Transverse colon (tissue), 4 donors: ENCODE data around the gene SCGB2B2. TPM values are rescaled to one million over a fixed set of nuclear protein-coding genes. Genes with fewer than 3 reads are reported as not detected.

Experiments
- DNase-seq: peaks from one replicate; pipeline ENCODE4 v3.0.0-alpha.2; 2019
- H3K27ac ChIP-seq, 4 donors: fragments of 200-600 bp; sonication (generic); 2 replicates each; pipeline ENCODE4 v1.5.1; 2016 to 2018; ENCODE audit warnings: inconsistent platforms in 4 of 4
- H3K27me3 ChIP-seq: fragments of 200-600 bp; sonication (generic); 2 replicates; pipeline ENCODE4 v1.5.1; 2017; ENCODE audit warnings: inconsistent platforms
- H3K36me3 ChIP-seq, 4 donors: fragments of 200-600 bp; sonication (generic); 2 replicates each; pipeline ENCODE4 v1.5.1; 2017 to 2019; ENCODE audit warnings: inconsistent platforms in 4 of 4
- H3K4me1 ChIP-seq, 4 donors: fragments of 200-600 bp; sonication (generic); 2 replicates each; pipeline ENCODE4 v1.5.1; 2017 to 2020; ENCODE audit warnings: inconsistent platforms in 4 of 4
- H3K4me3 ChIP-seq, 4 donors: fragments of 200-600 bp; sonication (generic); 1 replicate in 1 of 4; 2 replicates in 3 of 4; pipeline versions ENCODE4 v1.5.1 to v1.6.1; 2017 to 2019; ENCODE audit warnings: inconsistent platforms in 4 of 4
- H3K9me3 ChIP-seq, 2 donors: fragments of 200-600 bp; sonication (generic); 2 replicates each; pipeline ENCODE4 v1.5.1; 2017 to 2019; ENCODE audit warnings: inconsistent platforms in 2 of 2
- EP300 ChIP-seq: sonication (generic); formaldehyde crosslinking; IDR thresholded peaks from one replicate; pipeline ENCODE4 v1.6.1; 2017; ENCODE audit warnings: antibody characterized with exemption, low read depth
- POLR2A ChIP-seq: fragments of 450-650 bp; IDR thresholded peaks from one replicate; pipeline ENCODE4 v1.6.1; 2016; ENCODE audit warnings: antibody characterized with exemption, mild to moderate bottlenecking, moderate library complexity
- POLR2AphosphoS5 ChIP-seq, 3 donors: sonication (generic); formaldehyde crosslinking; IDR thresholded peaks; one replicate each; pipeline ENCODE4 v1.6.1; 2016; ENCODE audit warnings: antibody characterized with exemption in 3 of 3
- WGBS, 2 donors: methylation state at CpG; one replicate each; pipeline ENCODE4 v1.1.5; 2018; ENCODE audit warnings: low coverage in 1 of 2; 5-methylcytosine and 5-hydroxymethylcytosine counted together
- in situ Hi-C, 4 donors: fragments of 200-750 bp; cut with MboI; loops; one replicate each; pipeline versions ENCODE4 v1.15.0 to v1.15.1; 2017; ENCODE audit warnings: low sequenced_read_pairs in 3 of 4, low pct_ligation_motif_present in 1 of 4, low pct_unique_long_range_greater_than_20kb in 1 of 4
- intact Hi-C: fragments of 100-400 bp; cut with DNase I; formaldehyde crosslinking; loops from one replicate; pipeline ENCODE4 v1.15.1; 2023; ENCODE audit warnings: low total_unique reads
- small RNA-seq, 4 donors: library from RNA; depleted of rRNA; stranded (forward); fragments of <200 nt; gene quantifications; one replicate each; pipeline ENCODE3, GENCODE V24; 2016
- total RNA-seq, 4 donors: library from RNA; depleted of rRNA; stranded (reverse); fragments of >200 nt; gene quantifications; one replicate each; pipeline ENCODE4 v1.1.0, GENCODE V29; 2016
- TF ChIP-seq, protein P1 (sequence below), 5 experiments: fragments of 200-600 bp in 3 of 5; fragments of 450-650 bp in 2 of 5; sonication (generic) in 3 of 5; IDR thresholded peaks; 1 replicate in 2 of 5; 2 replicates in 3 of 5; pipeline ENCODE4 v1.5.1; 2016 to 2017; ENCODE audit warnings: antibody characterized with exemption in 5 of 5, inconsistent platforms in 3 of 5, mild to moderate bottlenecking in 2 of 5, moderate library complexity in 1 of 5

SCGB2B2 gene
- total RNA-seq, 4 donors from 2014 or later: 0.82 to 14.3 (median 1.3) TPM; not detected in 1

GRCh38 chr19:34642241-34642640 lies 34.7 kb downstream of the SCGB2B2 start:
- in situ Hi-C loops: no loop called here
- no peaks in the 10 kb centered on the region for H3K9me3 ChIP-seq
- no peak overlapping the region for H3K4me3 ChIP-seq
- H3K4me1 ChIP-seq: no peaks in the 10 kb centered on the region
- WGBS, 2 donors: 75% methylated on average over 4 of the region's 4 CpGs; no CpG with 5 or more reads in 1 of the 2 donors
- no peaks in the 10 kb centered on the region for H3K36me3 ChIP-seq
- H3K27me3 ChIP-seq: no peaks in the 10 kb centered on the region
- intact Hi-C loops: no loop called here
- DNase-seq: no peak
- TF ChIP-seq POLR2AphosphoS5 (IDR thresholded peaks at IDR 0.05): no peak
- TF ChIP-seq POLR2A: no peak
- TF ChIP-seq, protein P1, sequence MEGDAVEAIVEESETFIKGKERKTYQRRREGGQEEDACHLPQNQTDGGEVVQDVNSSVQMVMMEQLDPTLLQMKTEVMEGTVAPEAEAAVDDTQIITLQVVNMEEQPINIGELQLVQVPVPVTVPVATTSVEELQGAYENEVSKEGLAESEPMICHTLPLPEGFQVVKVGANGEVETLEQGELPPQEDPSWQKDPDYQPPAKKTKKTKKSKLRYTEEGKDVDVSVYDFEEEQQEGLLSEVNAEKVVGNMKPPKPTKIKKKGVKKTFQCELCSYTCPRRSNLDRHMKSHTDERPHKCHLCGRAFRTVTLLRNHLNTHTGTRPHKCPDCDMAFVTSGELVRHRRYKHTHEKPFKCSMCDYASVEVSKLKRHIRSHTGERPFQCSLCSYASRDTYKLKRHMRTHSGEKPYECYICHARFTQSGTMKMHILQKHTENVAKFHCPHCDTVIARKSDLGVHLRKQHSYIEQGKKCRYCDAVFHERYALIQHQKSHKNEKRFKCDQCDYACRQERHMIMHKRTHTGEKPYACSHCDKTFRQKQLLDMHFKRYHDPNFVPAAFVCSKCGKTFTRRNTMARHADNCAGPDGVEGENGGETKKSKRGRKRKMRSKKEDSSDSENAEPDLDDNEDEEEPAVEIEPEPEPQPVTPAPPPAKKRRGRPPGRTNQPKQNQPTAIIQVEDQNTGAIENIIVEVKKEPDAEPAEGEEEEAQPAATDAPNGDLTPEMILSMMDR (IDR thresholded peaks at IDR 0.05): no peak
- no peak for TF ChIP-seq EP300
- H3K27ac ChIP-seq: no peak overlapping the region

DNA sequence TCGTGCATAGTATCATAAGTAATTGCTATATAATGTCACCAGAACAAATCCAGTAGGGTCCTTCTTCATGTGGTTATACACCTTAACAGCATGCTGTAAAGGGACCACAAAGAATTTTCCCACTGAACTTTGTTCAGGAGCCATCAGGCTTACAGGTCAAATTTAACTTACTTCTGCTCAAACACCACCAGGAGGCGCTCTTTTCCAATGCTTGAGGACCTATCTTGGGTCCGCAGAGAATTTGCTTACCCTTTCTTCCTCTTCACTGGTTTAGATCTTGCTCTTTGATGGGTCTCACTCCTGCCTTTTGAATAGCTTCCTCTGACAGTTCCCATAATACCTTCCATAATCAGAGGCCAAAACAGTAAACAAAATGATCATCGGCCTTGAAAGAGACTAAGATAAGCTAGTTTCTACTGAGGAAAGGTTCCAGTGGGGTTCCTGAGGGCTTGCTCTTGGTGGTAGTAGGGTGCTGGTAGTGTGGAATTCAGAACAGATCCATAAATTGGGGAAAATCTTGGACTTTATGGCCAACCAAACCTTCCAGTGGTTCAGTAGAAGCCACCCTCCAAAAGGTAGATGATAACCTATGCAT lies 37.4 kb downstream of the SCGB2B2 start:
- H3K4me3 ChIP-seq: no peak overlapping the region
- TF ChIP-seq, protein P1 (IDR thresholded peaks at IDR 0.05): peak; percentile 70 to 76 (median 74)
- no peak for TF ChIP-seq EP300
- no peaks in the 10 kb centered on the region for H3K36me3 ChIP-seq
- H3K27ac ChIP-seq: no peak overlapping the region
- no peaks in the 10 kb centered on the region for H3K9me3 ChIP-seq
- in situ Hi-C loops: loop anchor here in 3 of 4 donors (5.0 kb wide), 1 partner anchor 73 kb away; no protein-coding TSS in a partner anchor
- H3K4me1 ChIP-seq: no peaks in the 10 kb centered on the region
- no peaks in the 10 kb centered on the region for H3K27me3 ChIP-seq
- intact Hi-C loops: loop anchor here (5.0 kb wide), 1 partner anchor 73 kb away; no protein-coding TSS in a partner anchor
- peak; percentile 40 for DNase-seq
- WGBS, 2 donors: 0 to 21% methylated on average over 3 to 4 of the region's 4 CpGs

- intact Hi-C loops: no loop called here
- Histone ChIP-seq H3K9me3 (peaks cover 0 to 4% of the 10 kb centered on the region in 2 donors), H3K27ac (no peak overlapping the region), H3K36me3 (no peaks in the 10 kb centered on the region), H3K27me3 (no peaks in the 10 kb centered on the region), H3K4me1 (no peaks in the 10 kb centered on the region), H3K4me3 (no peak overlapping the region)
- in situ Hi-C loops: no loop called here
- TF ChIP-seq, protein P1 (IDR thresholded peaks at IDR 0.05): no peak
- TF ChIP-seq EP300 (no peak), POLR2A (no peak), POLR2AphosphoS5 (IDR thresholded peaks at IDR 0.05) (no peak)
- DNase-seq: no peak
- 84% methylated on average over 2 of the region's 2 CpGs; no CpG with 5 or more reads in 1 of the 2 donors for WGBS, 2 donors
These were observed 43.2 kb downstream of the SCGB2B2 start for GRCh38 chr19:34633802-34634201.

Small RNAs within 50 kb of the gene (small RNA-seq; reads per million reads assigned to genes)
- 0 reads per million in 4 donors for gene RF00611

Other genes with a start within 250 kb of the SCGB2B2 start
- gene UBA2, start 248.8 kb downstream of the SCGB2B2 start, total RNA-seq: 100 to 1,000 TPM in 2 of 4 donors, 10 to 100 TPM in 2; 40.6 to 228 (median 110) TPM
- gene WTIP, start 195.4 kb downstream of the SCGB2B2 start, total RNA-seq: 1 to 10 TPM in 3 of 4 donors, under 1 TPM in 1; 0.60 to 4.1 (median 2.2) TPM
- 10 to 100 TPM in 3 of 4 donors, 1 to 10 TPM in 1; 4.6 to 33.0 (median 18.0) TPM for gene ZNF302, start 519 bp upstream of the SCGB2B2 start, total RNA-seq
- 10 to 100 TPM in 3 of 4 donors, 1 to 10 TPM in 1; 7.1 to 23.8 (median 15.5) TPM for gene ZNF181, start 57.1 kb upstream of the SCGB2B2 start, total RNA-seq
- 1 to 10 TPM in 3 of 4 donors, not detected in 1; 4.1 to 7.1 (median 6.0) TPM for gene ZNF599, start 96.1 kb upstream of the SCGB2B2 start, total RNA-seq
- gene ZNF30, start 249.7 kb upstream of the SCGB2B2 start, total RNA-seq: 1 to 10 TPM in 2 of 4 donors, not detected in 2; 1.4 to 2.2 TPM